Stimulated activated naive CD8-positive, alpha-beta T cell treated with anti-CD3 and anti-CD28 coated beads, Interleukin-15, amount 100 ng/mL, for 72 hours (primary cell): ENCODE results near the gene ANKS1B.
"Not testable (repeated sequence)": the region's sequence is repeated elsewhere in the genome, so short reads cannot be mapped to it uniquely, and the experiment has no call there.

Source experiments
- ATAC-seq: fragments of 150-1000 bp; cut with Tn5 transposase; 2 replicates; pipeline ENCODE4 v1.10.0; 2021; ENCODE audit warnings: mild to moderate bottlenecking, moderate library complexity
- DNase-seq, 2 donors: peaks; one replicate each; pipeline ENCODE4 v3.0.0; 2021 to 2022
- H3K27ac Mint-ChIP-seq, 2 donors: one replicate each; pipeline ENCODE4 v1.8.0; 2022; ENCODE audit warnings: mild to moderate bottlenecking in 2 of 2, mixed read lengths in 2 of 2, moderate library complexity in 2 of 2
- H3K27me3 Mint-ChIP-seq: one replicate; pipeline ENCODE4 v1.8.0; 2022; ENCODE audit warnings: mixed read lengths
- H3K4me1 Mint-ChIP-seq: one replicate; pipeline ENCODE4 v1.8.0; 2022; ENCODE audit warnings: mild to moderate bottlenecking, mixed read lengths
- H3K4me3 Mint-ChIP-seq, 2 donors: one replicate each; pipeline ENCODE4 v1.8.0; 2022; ENCODE audit warnings: mild to moderate bottlenecking in 2 of 2, mixed read lengths in 2 of 2, moderate library complexity in 1 of 2
- H3K9me3 Mint-ChIP-seq, 2 donors: one replicate each; pipeline ENCODE4 v1.8.0; 2022; ENCODE audit warnings: mixed read lengths in 2 of 2

ANKS1B gene

GRCh38 chr12:98783420-98783819 lies 1201.3 kb downstream of the ANKS1B start:
- Mint-ChIP-seq H3K4me3 (no peak overlapping the region), H3K27ac (no peak overlapping the region), H3K27me3 (peaks cover 27% of the 10 kb centered on the region), H3K9me3 (peaks cover 4 to 5% of the 10 kb centered on the region in 2 donors), H3K4me1 (no peaks in the 10 kb centered on the region)
- ATAC-seq (no peak), DNase-seq (no peak)

- peaks cover 4 to 5% of the 10 kb centered on the region in 2 donors for H3K9me3 Mint-ChIP-seq
- DNase-seq: no peak
- no peak overlapping the region for H3K27ac Mint-ChIP-seq
- no peak overlapping the region for H3K4me3 Mint-ChIP-seq
- ATAC-seq: no peak
- no peaks in the 10 kb centered on the region for H3K4me1 Mint-ChIP-seq
- H3K27me3 Mint-ChIP-seq: peaks cover 21% of the 10 kb centered on the region
Observed at GRCh38 chr12:98780261-98780660, 1204.5 kb downstream of the ANKS1B start.

GRCh38 chr12:98772818-98773217 lies 1211.9 kb downstream of the ANKS1B start:
- no peak for DNase-seq
- H3K9me3 Mint-ChIP-seq: peaks cover 6 to 10% of the 10 kb centered on the region in 2 donors
- H3K4me1 Mint-ChIP-seq: peaks cover 5% of the 10 kb centered on the region
- H3K27ac Mint-ChIP-seq: no peak overlapping the region
- H3K27me3 Mint-ChIP-seq: no peaks in the 10 kb centered on the region
- no peak overlapping the region for H3K4me3 Mint-ChIP-seq
- ATAC-seq: no peak

GRCh38 chr12:98771811-98772752 lies 1212.7 kb downstream of the ANKS1B start:
- peak overlapping the region in 1 of 2 donors; percentile 41 for H3K27ac Mint-ChIP-seq
- no peak for DNase-seq
- peaks cover 5% of the 10 kb centered on the region for H3K4me1 Mint-ChIP-seq
- H3K9me3 Mint-ChIP-seq: peaks cover 6 to 10% of the 10 kb centered on the region in 2 donors
- ATAC-seq: peak; percentile 33
- H3K27me3 Mint-ChIP-seq: no peaks in the 10 kb centered on the region
- H3K4me3 Mint-ChIP-seq: no peak overlapping the region

GRCh38 chr12:98770230-98770629 lies 1214.5 kb downstream of the ANKS1B start:
- ATAC-seq (no peak), DNase-seq (no peak)
- Mint-ChIP-seq H3K27me3 (no peaks in the 10 kb centered on the region), H3K4me1 (peaks cover 5% of the 10 kb centered on the region), H3K9me3 (peaks cover 6 to 10% of the 10 kb centered on the region in 2 donors), H3K4me3 (no peak overlapping the region), H3K27ac (no peak overlapping the region)

- ATAC-seq (no peak), DNase-seq (no peak)
- H3K4me3 Mint-ChIP-seq: no peak overlapping the region
- peak overlapping the region in 1 of 2 donors; percentile 38 for H3K27ac Mint-ChIP-seq
- no peaks in the 10 kb centered on the region for H3K27me3 Mint-ChIP-seq
- H3K4me1 Mint-ChIP-seq: peaks cover 5% of the 10 kb centered on the region
- peaks cover 6 to 10% of the 10 kb centered on the region in 2 donors for H3K9me3 Mint-ChIP-seq
Observed at GRCh38 chr12:98769068-98769467, 1215.7 kb downstream of the ANKS1B start.

- no peak for ATAC-seq
- no peak overlapping the region for H3K27ac Mint-ChIP-seq
Observed at GRCh38 chr12:98767248-98767647, 1217.5 kb downstream of the ANKS1B start.

GRCh38 chr12:98763656-98764055 lies 1221.1 kb downstream of the ANKS1B start:
- DNase-seq (no peak), ATAC-seq (no peak)
- H3K9me3 Mint-ChIP-seq: no peaks in the 10 kb centered on the region
- peaks cover 7% of the 10 kb centered on the region for H3K27me3 Mint-ChIP-seq
- H3K4me3 Mint-ChIP-seq: no peak overlapping the region
- no peak overlapping the region for H3K27ac Mint-ChIP-seq
- H3K4me1 Mint-ChIP-seq: no peaks in the 10 kb centered on the region

More at GRCh38 chr12:98767248-98767647, 1217.5 kb downstream of the ANKS1B start:
- no peaks in the 10 kb centered on the region for H3K27me3 Mint-ChIP-seq
- no peak for DNase-seq
- H3K4me1 Mint-ChIP-seq: peaks cover 3% of the 10 kb centered on the region
- no peak overlapping the region for H3K4me3 Mint-ChIP-seq
- H3K9me3 Mint-ChIP-seq: peaks cover 4 to 8% of the 10 kb centered on the region in 2 donors

GRCh38 chr12:98758331-98758730 lies 1226.4 kb downstream of the ANKS1B start:
- ATAC-seq: no peak
- DNase-seq: no peak
- Mint-ChIP-seq H3K27ac (no peak overlapping the region), H3K27me3 (peaks cover 7% of the 10 kb centered on the region), H3K9me3 (no peaks in the 10 kb centered on the region), H3K4me1 (no peaks in the 10 kb centered on the region), H3K4me3 (no peak overlapping the region)

GRCh38 chr12:98757455-98757854 lies 1227.3 kb downstream of the ANKS1B start:
- Mint-ChIP-seq H3K27ac (no peak overlapping the region), H3K4me3 (no peak overlapping the region), H3K27me3 (peaks cover 7% of the 10 kb centered on the region), H3K9me3 (no peaks in the 10 kb centered on the region), H3K4me1 (no peaks in the 10 kb centered on the region)
- ATAC-seq (no peak), DNase-seq (no peak)

- H3K4me3 Mint-ChIP-seq, H3K9me3 Mint-ChIP-seq, H3K27ac Mint-ChIP-seq, DNase-seq, H3K4me1 Mint-ChIP-seq, ATAC-seq, H3K27me3 Mint-ChIP-seq: not testable (repeated sequence)
Observed at GRCh38 chr12:98755855-98756254, 1228.9 kb downstream of the ANKS1B start.

GRCh38 chr12:98754095-98754494 lies 1230.6 kb downstream of the ANKS1B start:
- no peak for DNase-seq
- H3K4me1 Mint-ChIP-seq: no peaks in the 10 kb centered on the region

GRCh38 chr12:98752726-98753125 lies 1232.0 kb downstream of the ANKS1B start:
- ATAC-seq (no peak), DNase-seq (no peak)
- Mint-ChIP-seq H3K4me1 (no peaks in the 10 kb centered on the region), H3K9me3 (no peaks in the 10 kb centered on the region), H3K27ac (no peak overlapping the region), H3K27me3 (peaks cover 22% of the 10 kb centered on the region), H3K4me3 (no peak overlapping the region)

More at GRCh38 chr12:98754095-98754494, 1230.6 kb downstream of the ANKS1B start:
- no peaks in the 10 kb centered on the region for H3K9me3 Mint-ChIP-seq
- no peak overlapping the region for H3K4me3 Mint-ChIP-seq
- no peak overlapping the region for H3K27ac Mint-ChIP-seq
- peak; percentile 54 for ATAC-seq
- H3K27me3 Mint-ChIP-seq: peaks cover 14% of the 10 kb centered on the region

- Mint-ChIP-seq H3K4me1 (no peaks in the 10 kb centered on the region), H3K27me3 (peaks cover 33% of the 10 kb centered on the region), H3K9me3 (no peaks in the 10 kb centered on the region), H3K27ac (no peak overlapping the region), H3K4me3 (no peak overlapping the region)
- ATAC-seq (no peak), DNase-seq (no peak)
Observed at GRCh38 chr12:98751580-98752115, 1233.1 kb downstream of the ANKS1B start.

- DNase-seq (no peak), ATAC-seq (no peak)
- peaks cover 45% of the 10 kb centered on the region for H3K27me3 Mint-ChIP-seq
- no peak overlapping the region for H3K27ac Mint-ChIP-seq
- no peak overlapping the region for H3K4me3 Mint-ChIP-seq
- H3K4me1 Mint-ChIP-seq: peaks cover 6% of the 10 kb centered on the region
- no peaks in the 10 kb centered on the region for H3K9me3 Mint-ChIP-seq
Observed at GRCh38 chr12:98750511-98750910, 1234.2 kb downstream of the ANKS1B start.

GRCh38 chr12:98748463-98748862 lies 1236.3 kb downstream of the ANKS1B start:
- Mint-ChIP-seq H3K27me3 (peaks cover 47% of the 10 kb centered on the region), H3K9me3 (no peaks in the 10 kb centered on the region), H3K4me1 (peaks cover 6% of the 10 kb centered on the region), H3K27ac (no peak overlapping the region), H3K4me3 (no peak overlapping the region)
- DNase-seq (no peak), ATAC-seq (no peak)
